HCT116 (cell line): ENCODE results near the gene NFATC1. TPM values are rescaled to one million over a fixed set of nuclear protein-coding genes. Genes with fewer than 3 reads are reported as not detected.

Source experiments
- ATAC-seq: fragments of 200-7000 bp; cut with Tn5 transposase; 2 replicates; pipeline ENCODE4 v1.9.1; 2020; ENCODE audit warnings: mild to moderate bottlenecking, moderate library complexity
- BruUV-seq: library from RNA; stranded (reverse); fragments of 400-500 nt; replicated peaks from 2 replicates; lab custom pipeline; 2021; lab: Mats Ljungman, UMichigan
- CTCF ChIA-PET: fragments of 300-600 bp; sonication (Branson Sonifier 250); formaldehyde crosslinking; loops from one replicate; lab custom pipeline; 2021; ENCODE audit warnings: antibody characterized with exemption; lab: Charles Lee
- POLR2A ChIA-PET: fragments of 300-600, 350-600 bp; sonication (Branson Sonifier 250); formaldehyde crosslinking; loops from one replicate; lab custom pipeline; 2021; ENCODE audit warnings: antibody characterized with exemption; lab: Charles Lee
- RAD21 ChIA-PET, 2 experiments: fragments of 300-600 bp; sonication (Branson Sonifier 250); formaldehyde crosslinking; loops; one replicate each; lab custom pipeline; 2023; ENCODE audit warnings: low total read pairs in 2 of 2; ENCODE audit not compliant: uncharacterized antibody in 2 of 2, unreplicated experiment in 2 of 2, low non-redundant PET in 1 of 2; lab: Charles Lee
- DNase-seq: peaks from one replicate; pipeline ENCODE4 v3.0.0-alpha.2; 2010; ENCODE audit warnings: low read depth, low spot score
- H2AFZ ChIP-seq: fragments of 200-600 bp; shearing (Covaris generic), sonication (generic); 2 replicates; pipeline ENCODE4 v1.6.1; 2017; ENCODE audit warnings: low read depth, mixed run types, mixed read lengths, antibody characterized with exemption, low read length; ENCODE audit not compliant: poor library complexity, severe bottlenecking
- H3K27ac ChIP-seq: 2 replicates; pipeline ENCODE4 v1.5.1; 2012; ENCODE audit warnings: low read depth, low read length
- H3K27me3 ChIP-seq: fragments of 200-600 bp; sonication (generic); 2 replicates; pipeline ENCODE4 v1.6.1; 2016; ENCODE audit warnings: mixed run types, low read length, mixed read lengths; ENCODE audit not compliant: insufficient read depth
- H3K36me3 ChIP-seq, 2 experiments: fragments of 200-500 bp in 1 of 2; fragments of 200-600 bp in 1 of 2; sonication (Bioruptor generic) in 1 of 2; sonication (generic) in 1 of 2; 2 replicates each; pipeline versions ENCODE4 v1.5.1 to v1.6.1; 2014 to 2016; ENCODE audit warnings: low read length in 2 of 2, inconsistent platforms in 1 of 2, mixed read lengths in 1 of 2, mixed run types in 1 of 2; ENCODE audit not compliant: insufficient read depth in 2 of 2, control insufficient read depth in 1 of 2
- H3K4me1 ChIP-seq, 2 experiments: fragments of 200-600 bp in 1 of 2; sonication (generic) in 1 of 2; 2 replicates each; pipeline versions ENCODE4 v1.5.1 to v1.6.1; 2012 to 2017; ENCODE audit warnings: low read length in 2 of 2, inconsistent platforms in 1 of 2, mild to moderate bottlenecking in 1 of 2, mixed read lengths in 1 of 2, mixed run types in 1 of 2, moderate library complexity in 1 of 2; ENCODE audit not compliant: insufficient read depth in 2 of 2, control insufficient read depth in 1 of 2
- H3K4me2 ChIP-seq: fragments of 200-600 bp; sonication (generic); 2 replicates; pipeline ENCODE4 v1.6.1; 2017; ENCODE audit warnings: mixed run types, low read length, mixed read lengths
- H3K4me3 ChIP-seq, 2 experiments: fragments of 200-600 bp in 1 of 2; sonication (generic) in 1 of 2; replicated peaks in 1 of 2; 2 replicates each; pipeline ENCODE4 v1.5.1; 2011 to 2016; ENCODE audit warnings: low read length in 2 of 2, control low read depth in 1 of 2, low read depth in 1 of 2, mild to moderate bottlenecking in 1 of 2, mixed read lengths in 1 of 2, mixed run types in 1 of 2
- H3K79me2 ChIP-seq: fragments of 200-600 bp; sonication (generic); 2 replicates; pipeline ENCODE4 v1.6.1; 2017; ENCODE audit warnings: mild to moderate bottlenecking, mixed run types, low read length, moderate library complexity, mixed read lengths; ENCODE audit not compliant: insufficient read depth
- H3K9ac ChIP-seq: fragments of 200-600 bp; sonication (generic); 2 replicates; pipeline ENCODE4 v1.6.1; 2016; ENCODE audit warnings: low read length, mixed read lengths
- H3K9me2 ChIP-seq: fragments of 200-600 bp; sonication (generic), shearing (Covaris generic); 2 replicates; pipeline ENCODE4 v1.6.1; 2017; ENCODE audit warnings: mixed run types, mild to moderate bottlenecking, moderate library complexity; ENCODE audit not compliant: insufficient read depth
- H3K9me3 ChIP-seq, 2 experiments: fragments of 200-500 bp in 1 of 2; fragments of 200-600 bp in 1 of 2; sonication (Bioruptor generic) in 1 of 2; sonication (generic) in 1 of 2; 2 replicates each; pipeline ENCODE4 v1.6.1; 2014 to 2017; ENCODE audit warnings: low read length in 2 of 2, mixed read lengths in 2 of 2, inconsistent platforms in 1 of 2, low read depth in 1 of 2, mild to moderate bottlenecking in 1 of 2, mixed run types in 1 of 2, moderate library complexity in 1 of 2; ENCODE audit not compliant: control insufficient read depth in 1 of 2, insufficient read depth in 1 of 2
- H4K20me1 ChIP-seq: fragments of 200-600 bp; sonication (generic), shearing (Covaris generic); 2 replicates; pipeline ENCODE4 v1.6.1; 2017; ENCODE audit warnings: mixed run types, mild to moderate bottlenecking, moderate library complexity; ENCODE audit not compliant: insufficient read depth
- CBX3 ChIP-seq: IDR thresholded peaks from 2 replicates; pipeline ENCODE4 v1.6.1; 2012; ENCODE audit warnings: low read depth
- CEBPB ChIP-seq: IDR thresholded peaks from 2 replicates; pipeline ENCODE4 v1.6.1; 2012; ENCODE audit warnings: low read depth
- EGR1 ChIP-seq: IDR thresholded peaks from 2 replicates; pipeline ENCODE4 v1.6.1; 2012; ENCODE audit warnings: low read depth
- ELF1 ChIP-seq: IDR thresholded peaks from 2 replicates; pipeline ENCODE4 v1.6.1; 2012; ENCODE audit warnings: low read depth, borderline replicate concordance
- EZH2 ChIP-seq: fragments of 200-600 bp; sonication (generic); IDR thresholded peaks from 2 replicates; pipeline ENCODE4 v1.6.1; 2017; ENCODE audit warnings: antibody characterized with exemption, mixed run types
- EZH2phosphoT487 ChIP-seq: fragments of 200-600 bp; IDR thresholded peaks from 2 replicates; pipeline ENCODE4 v1.6.1; 2018; ENCODE audit warnings: antibody characterized with exemption, borderline replicate concordance
- FOSL1 ChIP-seq: IDR thresholded peaks from 2 replicates; pipeline ENCODE4 v1.6.1; 2012; ENCODE audit warnings: low read depth
- JUND ChIP-seq: IDR thresholded peaks from 2 replicates; pipeline ENCODE4 v1.6.1; 2012
- POLR2A ChIP-seq: IDR thresholded peaks from 2 replicates; pipeline ENCODE4 v1.7.0; 2011; ENCODE audit warnings: borderline replicate concordance; ENCODE audit not compliant: insufficient read depth, insufficient read length; ENCODE audit errors: extremely low read depth
- POLR2AphosphoS5 ChIP-seq: IDR thresholded peaks from 2 replicates; pipeline ENCODE4 v1.6.1; 2011; ENCODE audit warnings: mild to moderate bottlenecking, low read depth, low read length, moderate library complexity
- RAD21 ChIP-seq: IDR thresholded peaks from 2 replicates; pipeline ENCODE4 v1.6.1; 2012; ENCODE audit warnings: low read depth, mild to moderate bottlenecking
- SP1 ChIP-seq: IDR thresholded peaks from 2 replicates; pipeline ENCODE4 v1.6.1; 2012; ENCODE audit warnings: low read depth
- TCF7L2 ChIP-seq: IDR thresholded peaks from 2 replicates; pipeline ENCODE4 v1.7.0; 2011; ENCODE audit warnings: borderline replicate concordance, inconsistent platforms; ENCODE audit not compliant: insufficient read depth, insufficient read length; ENCODE audit errors: extremely low read depth
- YY1 ChIP-seq: IDR thresholded peaks from 2 replicates; pipeline ENCODE4 v1.6.1; 2011; ENCODE audit warnings: low read length, low read depth, moderate library complexity, mild to moderate bottlenecking; ENCODE audit not compliant: insufficient replicate concordance; ENCODE audit errors: extremely low read depth
- ZFX ChIP-seq: fragments of 450-650 bp; IDR thresholded peaks from 2 replicates; pipeline ENCODE4 v1.6.1; 2017
- ZNF274 ChIP-seq: fragments of 200-500 bp; sonication (Bioruptor generic); IDR thresholded peaks from 2 replicates; pipeline ENCODE4 v1.6.1; 2014; ENCODE audit warnings: mild to moderate bottlenecking, low read depth, low read length, inconsistent platforms
- intact Hi-C: fragments of 100-400 bp; cut with micrococcal nuclease; formaldehyde crosslinking; loops from 2 replicates; pipeline ENCODE4 v1.10.0; 2022
- total RNA-seq: library from RNA; stranded (reverse); gene quantifications from one replicate; pipeline ENCODE4 v1.2.1, GENCODE V29; 2021; ENCODE audit not compliant: unreplicated experiment
- TF ChIP-seq, protein P1 (sequence below): IDR thresholded peaks from 2 replicates; pipeline ENCODE4 v1.6.1; 2012
- TF ChIP-seq, protein P2 (sequence below): IDR thresholded peaks from 2 replicates; pipeline ENCODE4 v1.6.1; 2012
- TF ChIP-seq, protein P3 (sequence below): IDR thresholded peaks from 2 replicates; pipeline ENCODE4 v1.6.1; 2011; ENCODE audit warnings: mild to moderate bottlenecking, low read length, moderate library complexity; ENCODE audit not compliant: insufficient replicate concordance; ENCODE audit errors: extremely low read depth
- TF ChIP-seq, protein P4 (sequence below), 3 experiments: fragments of 200-600 bp in 1 of 3; sonication (generic) in 1 of 3; IDR thresholded peaks in 2 of 3; conservative IDR thresholded peaks in 1 of 3; 2 replicates each; pipeline ENCODE4 v1.5.1; 2012 to 2017; ENCODE audit warnings: low read depth in 2 of 3, low read length in 2 of 3, antibody characterized with exemption in 1 of 3, borderline replicate concordance in 1 of 3, control low read depth in 1 of 3, mild to moderate bottlenecking in 1 of 3, mixed read lengths in 1 of 3, mixed run types in 1 of 3, moderate library complexity in 1 of 3; ENCODE audit not compliant: insufficient read depth in 1 of 3

NFATC1 gene
- total RNA-seq, 1 experiment from 2014 or later: 20.8 TPM

DNA sequence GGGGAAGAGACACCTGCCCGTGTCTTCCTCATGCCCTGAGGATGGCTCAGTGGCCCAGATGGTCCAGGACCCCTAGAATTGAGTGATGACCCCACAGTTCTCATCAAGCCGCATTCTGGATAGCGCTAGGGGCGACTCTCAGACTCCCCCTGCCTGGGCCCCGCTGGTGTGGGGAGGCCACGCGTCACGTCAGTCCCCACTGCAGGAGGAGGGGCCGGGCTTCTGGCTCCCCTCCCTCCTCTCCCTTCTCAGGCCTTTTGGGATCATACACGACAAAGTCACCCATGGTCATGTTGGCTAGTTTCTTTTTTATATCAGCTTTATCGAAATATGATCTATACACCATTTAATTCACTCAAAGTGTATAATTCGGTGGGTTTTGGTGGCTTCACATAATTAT lies 61.5 kb downstream of the NFATC1 start:
- Histone ChIP-seq H3K27me3 (no peaks in the 10 kb centered on the region), H3K27ac (no peak overlapping the region), H3K4me3 (no peak overlapping the region), H2AFZ (no peak overlapping the region), H3K4me1 (peaks cover 12 to 28% of the 10 kb centered on the region in 2 experiments), H3K9me2 (no peaks in the 10 kb centered on the region), H3K36me3 (no peaks in the 10 kb centered on the region; a peak in 1 of 4 replicates), H4K20me1 (no peaks in the 10 kb centered on the region), H3K9ac (no peak overlapping the region), H3K9me3 (no peaks in the 10 kb centered on the region), H3K4me2 (no peak overlapping the region), H3K79me2 (no peaks in the 10 kb centered on the region)
- no TSS peak for BruUV-seq
- no peak for TF ChIP-seq TCF7L2
- no peak for TF ChIP-seq POLR2AphosphoS5
- TF ChIP-seq, protein P1, sequence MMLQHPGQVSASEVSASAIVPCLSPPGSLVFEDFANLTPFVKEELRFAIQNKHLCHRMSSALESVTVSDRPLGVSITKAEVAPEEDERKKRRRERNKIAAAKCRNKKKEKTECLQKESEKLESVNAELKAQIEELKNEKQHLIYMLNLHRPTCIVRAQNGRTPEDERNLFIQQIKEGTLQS: no peak
- no peak for TF ChIP-seq ZFX
- TF ChIP-seq ELF1: no peak
- TF ChIP-seq YY1: no peak
- no peak for TF ChIP-seq POLR2A
- TF ChIP-seq CEBPB: no peak
- no peak for TF ChIP-seq EZH2phosphoT487
- no peak for TF ChIP-seq EGR1
- TF ChIP-seq RAD21: no peak
- TF ChIP-seq FOSL1: no peak
- TF ChIP-seq, protein P2, sequence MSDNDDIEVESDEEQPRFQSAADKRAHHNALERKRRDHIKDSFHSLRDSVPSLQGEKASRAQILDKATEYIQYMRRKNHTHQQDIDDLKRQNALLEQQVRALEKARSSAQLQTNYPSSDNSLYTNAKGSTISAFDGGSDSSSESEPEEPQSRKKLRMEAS: no peak
- TF ChIP-seq, protein P3, sequence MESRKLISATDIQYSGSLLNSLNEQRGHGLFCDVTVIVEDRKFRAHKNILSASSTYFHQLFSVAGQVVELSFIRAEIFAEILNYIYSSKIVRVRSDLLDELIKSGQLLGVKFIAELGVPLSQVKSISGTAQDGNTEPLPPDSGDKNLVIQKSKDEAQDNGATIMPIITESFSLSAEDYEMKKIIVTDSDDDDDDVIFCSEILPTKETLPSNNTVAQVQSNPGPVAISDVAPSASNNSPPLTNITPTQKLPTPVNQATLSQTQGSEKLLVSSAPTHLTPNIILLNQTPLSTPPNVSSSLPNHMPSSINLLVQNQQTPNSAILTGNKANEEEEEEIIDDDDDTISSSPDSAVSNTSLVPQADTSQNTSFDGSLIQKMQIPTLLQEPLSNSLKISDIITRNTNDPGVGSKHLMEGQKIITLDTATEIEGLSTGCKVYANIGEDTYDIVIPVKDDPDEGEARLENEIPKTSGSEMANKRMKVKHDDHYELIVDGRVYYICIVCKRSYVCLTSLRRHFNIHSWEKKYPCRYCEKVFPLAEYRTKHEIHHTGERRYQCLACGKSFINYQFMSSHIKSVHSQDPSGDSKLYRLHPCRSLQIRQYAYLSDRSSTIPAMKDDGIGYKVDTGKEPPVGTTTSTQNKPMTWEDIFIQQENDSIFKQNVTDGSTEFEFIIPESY: no peak
- no peak for TF ChIP-seq EZH2
- TF ChIP-seq CBX3: no peak
- TF ChIP-seq, protein P4, sequence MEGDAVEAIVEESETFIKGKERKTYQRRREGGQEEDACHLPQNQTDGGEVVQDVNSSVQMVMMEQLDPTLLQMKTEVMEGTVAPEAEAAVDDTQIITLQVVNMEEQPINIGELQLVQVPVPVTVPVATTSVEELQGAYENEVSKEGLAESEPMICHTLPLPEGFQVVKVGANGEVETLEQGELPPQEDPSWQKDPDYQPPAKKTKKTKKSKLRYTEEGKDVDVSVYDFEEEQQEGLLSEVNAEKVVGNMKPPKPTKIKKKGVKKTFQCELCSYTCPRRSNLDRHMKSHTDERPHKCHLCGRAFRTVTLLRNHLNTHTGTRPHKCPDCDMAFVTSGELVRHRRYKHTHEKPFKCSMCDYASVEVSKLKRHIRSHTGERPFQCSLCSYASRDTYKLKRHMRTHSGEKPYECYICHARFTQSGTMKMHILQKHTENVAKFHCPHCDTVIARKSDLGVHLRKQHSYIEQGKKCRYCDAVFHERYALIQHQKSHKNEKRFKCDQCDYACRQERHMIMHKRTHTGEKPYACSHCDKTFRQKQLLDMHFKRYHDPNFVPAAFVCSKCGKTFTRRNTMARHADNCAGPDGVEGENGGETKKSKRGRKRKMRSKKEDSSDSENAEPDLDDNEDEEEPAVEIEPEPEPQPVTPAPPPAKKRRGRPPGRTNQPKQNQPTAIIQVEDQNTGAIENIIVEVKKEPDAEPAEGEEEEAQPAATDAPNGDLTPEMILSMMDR (IDR thresholded peaks at IDR 0.05 in 2 of 3, conservative IDR thresholded peaks at IDR 0.05 in 1 of 3; ENCODE audit: borderline replicate concordance in 1 of 3, insufficient read depth in 1 of 3, low read depth in 2 of 3, low read length in 2 of 3): no peak
- no peak for TF ChIP-seq SP1
- no peak for TF ChIP-seq JUND
- no peak for TF ChIP-seq ZNF274
- DNase-seq (no peak), ATAC-seq (no peak)
- intact Hi-C loops: no loop called here
- ChIA-PET POLR2A (no interaction called here), CTCF (no interaction called here), RAD21 (no interaction called here)
